GM10266 (cell line): Measurements from ENCODE around the gene RHOBTB3.
"Not testable (repeated sequence)": the region's sequence is repeated elsewhere in the genome, so short reads cannot be mapped to it uniquely, and the experiment has no call there.

ENCODE experiments used
- DNase-seq: peaks from one replicate; pipeline ENCODE4 v3.0.0; 2012; ENCODE audit errors: extremely low spot score
- CTCF ChIP-seq: IDR thresholded peaks from 2 replicates; pipeline ENCODE4 v1.5.1; 2012; ENCODE audit warnings: mild to moderate bottlenecking, low read depth; ENCODE audit not compliant: control insufficient read depth, insufficient read depth; ENCODE audit errors: missing control alignments

The RHOBTB3 gene

DNA sequence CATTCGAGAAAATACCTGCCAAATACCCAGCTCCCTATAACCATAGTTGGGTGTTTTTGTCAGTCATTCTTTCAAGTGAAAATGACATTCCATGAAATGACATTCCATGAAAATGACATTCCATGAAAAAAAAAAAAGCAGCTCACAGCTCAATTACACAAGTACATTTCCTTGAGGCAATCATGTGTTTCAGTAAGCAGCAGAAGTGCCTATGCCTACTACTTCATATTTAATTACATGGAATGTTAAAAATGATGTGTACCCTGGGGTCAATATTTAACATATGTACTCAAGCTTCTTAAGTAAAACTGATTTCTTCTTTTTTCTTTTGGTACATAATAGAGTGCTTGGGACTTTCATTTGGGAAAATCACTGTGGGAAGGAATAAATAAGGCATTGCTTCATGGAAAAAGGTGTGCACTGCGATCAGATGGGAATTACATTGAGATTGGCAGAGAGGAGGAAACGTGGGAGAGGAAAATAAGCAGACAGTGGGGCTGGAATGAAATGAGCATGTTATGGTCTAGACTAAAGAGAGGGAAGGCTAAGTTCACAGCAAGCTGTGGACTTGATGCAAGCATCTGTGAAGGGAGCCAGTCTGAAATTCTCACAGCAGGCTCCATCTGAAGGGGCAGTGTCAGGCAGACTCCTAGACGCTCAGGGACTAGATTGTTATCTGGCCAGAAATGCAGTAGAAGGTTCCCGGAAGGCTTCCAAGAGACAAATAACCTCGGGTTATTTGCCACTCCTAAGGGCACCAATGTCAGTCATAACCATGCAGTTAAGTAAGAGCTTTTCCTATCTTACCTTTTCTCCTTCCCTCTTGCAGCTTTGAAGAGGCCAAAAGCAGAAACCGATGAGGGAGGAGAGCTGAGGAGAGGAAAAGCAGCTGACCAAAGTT is 33.1 kb upstream of the RHOBTB3 start:
- no peak for DNase-seq

DNA sequence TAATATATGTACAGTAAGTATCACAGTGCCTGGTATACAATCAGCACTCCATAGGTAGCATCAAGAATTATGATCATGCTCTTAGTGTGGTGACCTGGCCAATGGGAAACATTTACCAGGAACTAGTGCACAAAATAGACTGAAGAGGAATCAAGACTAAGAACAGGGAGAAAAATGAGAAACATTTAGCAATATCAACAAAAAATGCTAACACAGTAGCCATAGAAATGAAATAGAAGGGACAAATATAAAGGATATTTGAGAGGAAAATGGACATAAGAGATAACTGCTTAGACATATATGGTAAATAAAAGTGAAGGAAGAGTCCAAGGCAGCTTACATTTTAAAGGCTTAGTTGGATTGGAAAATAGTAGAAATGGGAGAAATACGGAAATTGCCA is 31.8 kb upstream of the RHOBTB3 start:
- no peak for TF ChIP-seq CTCF
- no peak for DNase-seq

More for the DNA sequence above, 33.1 kb upstream of the RHOBTB3 start:
- TF ChIP-seq CTCF: no peak

- no peak for DNase-seq
- no peak for TF ChIP-seq CTCF
Observed at GRCh38 chr5:95701074-95701473, 30.1 kb upstream of the RHOBTB3 start.

DNA sequence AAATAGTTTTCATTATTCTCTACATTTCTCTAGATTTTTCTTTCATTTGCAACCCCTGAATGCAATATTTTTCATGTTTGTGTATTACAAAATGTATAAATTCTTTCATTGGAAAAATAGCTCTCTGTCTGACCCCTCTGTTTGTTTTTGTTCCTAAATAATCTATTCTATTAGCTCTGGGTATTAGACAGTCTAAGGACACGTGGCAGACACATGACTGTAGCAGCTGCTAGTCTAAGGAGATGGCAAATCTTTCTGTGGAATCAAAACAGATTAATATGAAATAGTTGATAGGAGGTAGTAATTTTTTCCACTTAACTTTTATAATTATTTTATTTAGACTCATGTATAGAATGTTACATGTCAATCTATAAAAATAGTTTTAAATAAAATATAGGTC is 27.0 kb upstream of the RHOBTB3 start:
- TF ChIP-seq CTCF: no peak
- no peak for DNase-seq

GRCh38 chr5:95706196-95706595 is 24.9 kb upstream of the RHOBTB3 start:
- not testable (repeated sequence) for DNase-seq

- no peak for TF ChIP-seq CTCF
- no peak for DNase-seq
Observed at GRCh38 chr5:95707055-95707454, 24.1 kb upstream of the RHOBTB3 start.

- not testable (repeated sequence) for DNase-seq
Observed at GRCh38 chr5:95707534-95708188, 23.5 kb upstream of the RHOBTB3 start.

DNA sequence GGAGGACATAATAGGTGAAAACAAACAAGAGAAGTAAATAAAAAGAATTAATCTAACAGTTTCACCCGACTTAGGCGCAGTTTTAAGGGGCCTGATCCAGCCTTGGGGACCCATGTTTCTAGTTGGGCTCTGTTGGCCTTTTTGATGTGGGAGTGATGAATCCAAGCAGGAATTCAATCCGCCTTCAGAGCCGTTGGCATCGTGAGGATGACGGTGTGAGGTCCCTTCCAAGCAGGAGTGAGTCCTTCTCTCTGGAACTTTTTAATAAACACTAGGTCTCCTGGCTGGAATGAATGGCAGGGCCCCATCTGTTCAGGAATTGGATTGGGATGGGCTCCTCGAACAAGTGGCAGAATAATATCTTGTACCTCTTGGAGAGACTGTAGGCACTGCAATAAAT is 22.3 kb upstream of the RHOBTB3 start:
- TF ChIP-seq CTCF: no peak
- no peak for DNase-seq
